ENCODE data around the gene CDK11B.

- TF ChIP-seq, protein P1, sequence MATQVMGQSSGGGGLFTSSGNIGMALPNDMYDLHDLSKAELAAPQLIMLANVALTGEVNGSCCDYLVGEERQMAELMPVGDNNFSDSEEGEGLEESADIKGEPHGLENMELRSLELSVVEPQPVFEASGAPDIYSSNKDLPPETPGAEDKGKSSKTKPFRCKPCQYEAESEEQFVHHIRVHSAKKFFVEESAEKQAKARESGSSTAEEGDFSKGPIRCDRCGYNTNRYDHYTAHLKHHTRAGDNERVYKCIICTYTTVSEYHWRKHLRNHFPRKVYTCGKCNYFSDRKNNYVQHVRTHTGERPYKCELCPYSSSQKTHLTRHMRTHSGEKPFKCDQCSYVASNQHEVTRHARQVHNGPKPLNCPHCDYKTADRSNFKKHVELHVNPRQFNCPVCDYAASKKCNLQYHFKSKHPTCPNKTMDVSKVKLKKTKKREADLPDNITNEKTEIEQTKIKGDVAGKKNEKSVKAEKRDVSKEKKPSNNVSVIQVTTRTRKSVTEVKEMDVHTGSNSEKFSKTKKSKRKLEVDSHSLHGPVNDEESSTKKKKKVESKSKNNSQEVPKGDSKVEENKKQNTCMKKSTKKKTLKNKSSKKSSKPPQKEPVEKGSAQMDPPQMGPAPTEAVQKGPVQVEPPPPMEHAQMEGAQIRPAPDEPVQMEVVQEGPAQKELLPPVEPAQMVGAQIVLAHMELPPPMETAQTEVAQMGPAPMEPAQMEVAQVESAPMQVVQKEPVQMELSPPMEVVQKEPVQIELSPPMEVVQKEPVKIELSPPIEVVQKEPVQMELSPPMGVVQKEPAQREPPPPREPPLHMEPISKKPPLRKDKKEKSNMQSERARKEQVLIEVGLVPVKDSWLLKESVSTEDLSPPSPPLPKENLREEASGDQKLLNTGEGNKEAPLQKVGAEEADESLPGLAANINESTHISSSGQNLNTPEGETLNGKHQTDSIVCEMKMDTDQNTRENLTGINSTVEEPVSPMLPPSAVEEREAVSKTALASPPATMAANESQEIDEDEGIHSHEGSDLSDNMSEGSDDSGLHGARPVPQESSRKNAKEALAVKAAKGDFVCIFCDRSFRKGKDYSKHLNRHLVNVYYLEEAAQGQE (IDR thresholded peaks at IDR 0.05; ENCODE audit: insufficient read depth in 1 of 2, low read depth in 2 of 2, low read length in 2 of 2): no peak
- TF ChIP-seq POLR2AphosphoS5 (IDR thresholded peaks at IDR 0.05; ENCODE audit: low read depth, low read length): no peak
- no peak for TF ChIP-seq TAF1 (IDR thresholded peaks at IDR 0.05; ENCODE audit: borderline replicate concordance, insufficient read depth, low read length)
- no peak for TF ChIP-seq FOXP2 (optimal IDR thresholded peaks at IDR 0.05; ENCODE audit: borderline replicate concordance, extremely low read depth, extremely low read length, insufficient read depth)
- no peak for TF ChIP-seq SIN3A (IDR thresholded peaks at IDR 0.05; ENCODE audit: borderline replicate concordance, insufficient read depth, low read length)
Measured at GRCh38 chr1:1617925-1618324, 40.9 kb downstream of the CDK11B start.

Measured in PFSK-1 (cell line).